K562 (cell line): Measurements from ENCODE around the gene ACAT2. TPM values are rescaled to one million over a fixed set of nuclear protein-coding genes. Genes with fewer than 3 reads are reported as not detected.

Experiments used
- CREBBP ChIP-seq: IDR thresholded peaks from one replicate; pipeline ENCODE4 v1.6.1; 2012; ENCODE audit warnings: low read depth, mild to moderate bottlenecking, control low read depth, inconsistent platforms, low read length
- ETS2 ChIP-seq: IDR thresholded peaks from 2 replicates; pipeline ENCODE4 v1.6.1; 2016; ENCODE audit warnings: borderline replicate concordance, missing genetic modification characterization, mild to moderate bottlenecking, moderate library complexity, missing compliant biosample characterization; ENCODE audit not compliant: poor library complexity, severe bottlenecking
- KDM5B ChIP-seq: fragments of 200-600 bp; sonication (generic); IDR thresholded peaks from 2 replicates; pipeline ENCODE4 v1.6.1; 2012; ENCODE audit warnings: low read depth, mild to moderate bottlenecking, moderate library complexity, low read length, control low read depth, inconsistent platforms; ENCODE audit not compliant: insufficient replicate concordance
- MAZ ChIP-seq, 2 experiments: fragments of 450-650 bp in 1 of 2; sonication (generic) in 1 of 2; formaldehyde crosslinking; IDR thresholded peaks in 1 of 2; conservative IDR thresholded peaks in 1 of 2; 2 replicates each; pipeline versions ENCODE4 v1.4.0 to v1.5.0; 2020; ENCODE audit warnings: mild to moderate bottlenecking in 1 of 2, missing genetic modification reagents in 1 of 2
- MYNN ChIP-seq, 2 experiments: sonication (generic); formaldehyde crosslinking in 1 of 2; IDR thresholded peaks; 2 replicates each; pipeline versions ENCODE4 v1.5.0 to v1.6.1; 2016 to 2020; ENCODE audit warnings: antibody characterized with exemption in 1 of 2, missing genetic modification reagents in 1 of 2
- TCF3 ChIP-seq: sonication (generic); formaldehyde crosslinking; IDR thresholded peaks from 2 replicates; pipeline ENCODE4 v1.4.0; 2020; ENCODE audit warnings: mild to moderate bottlenecking, missing genetic modification reagents
- UBTF ChIP-seq, 2 experiments: IDR thresholded peaks; 2 replicates each; pipeline ENCODE4 v1.6.1; 2012; ENCODE audit warnings: improper control_type of control experiment in 2 of 2, low read depth in 2 of 2, low read length in 2 of 2, borderline replicate concordance in 1 of 2
- ZKSCAN8 ChIP-seq: fragments of 200-800 bp; sonication (Bioruptor generic); IDR thresholded peaks from 2 replicates; pipeline ENCODE4 v1.6.1; 2016; ENCODE audit warnings: missing genetic modification characterization, missing compliant biosample characterization
- polyA plus RNA-seq, 8 experiments: library from polyadenylated mRNA; depleted of rRNA in 4 of 8; stranded (reverse) in 5 of 8; unstranded in 3 of 8; fragments of >200 nt; fragmentation: Nextera tagmentation in 2 of 8; fragmentation: Illumina TruSeq in 1 of 8; extraction: Ambion mirVana in 2 of 8; extraction: Trizol in 1 of 8; gene quantifications; 2 replicates each; pipeline versions ENCODE4 v1.2.1 to v1.2.3, GENCODE V29; 2011 to 2014; ENCODE audit warnings: inconsistent platforms in 1 of 8, missing spikeins in 1 of 8
- total RNA-seq, 7 experiments: library from RNA; depleted of rRNA in 6 of 7; stranded (reverse); fragments of >200 nt in 6 of 7; fragmentation: Illumina TruSeq in 2 of 7; extraction: Trizol in 2 of 7; gene quantifications; 2 replicates each; pipeline versions ENCODE4 v1.2.1 to v1.2.3, GENCODE V29; 2011 to 2021; ENCODE audit warnings: low replicate concordance in 1 of 7

ACAT2 gene
- total and polyA plus RNA-seq, 9 of the 15 experiments (the other 6 are each of a cell fraction or from before 2014, with no cell fraction given), result 63.0 to 309 (median 144) TPM

- TF ChIP-seq ETS2 (tag), result no peak
- TF ChIP-seq CREBBP, result no peak
- no peak for TF ChIP-seq ZKSCAN8 (CRISPR knock-in tag)
- TF ChIP-seq TCF3 (CRISPR knock-in tag), result peak; percentile 80
- no peak for TF ChIP-seq MYNN (IDR thresholded peaks at IDR 0.05)
- no peak for TF ChIP-seq MYNN (CRISPR knock-in tag; IDR thresholded peaks at IDR 0.05)
- TF ChIP-seq MAZ (CRISPR knock-in tag; conservative IDR thresholded peaks at IDR 0.05 in 1 of 2, IDR thresholded peaks at IDR 0.05 in 1 of 2), result no peak
- TF ChIP-seq KDM5B, result no peak
- TF ChIP-seq UBTF (IDR thresholded peaks at IDR 0.05; ENCODE audit: borderline replicate concordance in 1 of 2, low read depth in 2 of 2, low read length in 2 of 2), result no peak
Observed at GRCh38 chr6:159718634-159719033, 43.2 kb upstream of the ACAT2 start (continued).
